T-helper 1 cell treated with Interleukin-12 subunit alpha and Interleukin-12 subunit beta and Interleukin-4 antibody, amounts not matched to agents 30 μg/mL and 1 μg/mL, for 36 hours (primary cell): Measurements from ENCODE around the gene CERK.

Experiments used
- H3K27ac Mint-ChIP-seq: one replicate; pipeline ENCODE4 v1.8.0; 2021; ENCODE audit warnings: mild to moderate bottlenecking, mixed read lengths
- H3K27me3 Mint-ChIP-seq: one replicate; pipeline ENCODE4 v1.8.0; 2021; ENCODE audit warnings: low read depth, mixed read lengths
- H3K36me3 Mint-ChIP-seq: one replicate; pipeline ENCODE4 v1.8.0; 2021; ENCODE audit warnings: low read depth, mixed read lengths
- H3K4me1 Mint-ChIP-seq: one replicate; pipeline ENCODE4 v1.8.0; 2021; ENCODE audit warnings: low read depth, mixed read lengths
- H3K4me3 Mint-ChIP-seq: one replicate; pipeline ENCODE4 v1.8.0; 2021; ENCODE audit warnings: mild to moderate bottlenecking, moderate library complexity, mixed read lengths
- H3K9me3 Mint-ChIP-seq: one replicate; pipeline ENCODE4 v1.8.0; 2021; ENCODE audit warnings: mixed read lengths

The CERK gene

DNA sequence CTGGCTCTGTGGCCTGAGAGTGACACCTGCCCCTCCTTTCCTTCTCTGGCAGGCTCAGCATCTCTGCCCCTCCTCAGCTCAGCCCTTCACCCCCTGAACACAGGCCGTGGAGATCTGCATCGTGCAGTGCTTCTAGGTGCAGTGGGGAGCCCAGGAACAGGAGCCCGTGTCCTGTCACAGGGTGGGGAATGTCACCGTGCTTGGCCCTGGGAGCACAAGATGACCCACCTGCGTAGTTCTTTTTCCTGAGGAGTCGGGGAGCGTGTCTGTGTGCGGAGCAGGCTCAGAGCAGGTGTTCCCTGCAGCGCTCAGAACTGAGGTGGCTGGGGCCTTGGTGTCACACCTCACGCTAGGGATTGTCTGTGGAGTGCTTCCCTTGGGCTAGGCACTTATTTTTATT is 35.0 kb upstream of the CERK start:
- Mint-ChIP-seq H3K27ac (peak overlapping the region; percentile 85), H3K9me3 (no peaks in the 10 kb centered on the region), H3K4me3 (peak overlapping the region; percentile 42), H3K27me3 (no peaks in the 10 kb centered on the region), H3K36me3 (peaks cover 9% of the 10 kb centered on the region), H3K4me1 (peaks cover 63% of the 10 kb centered on the region)

DNA sequence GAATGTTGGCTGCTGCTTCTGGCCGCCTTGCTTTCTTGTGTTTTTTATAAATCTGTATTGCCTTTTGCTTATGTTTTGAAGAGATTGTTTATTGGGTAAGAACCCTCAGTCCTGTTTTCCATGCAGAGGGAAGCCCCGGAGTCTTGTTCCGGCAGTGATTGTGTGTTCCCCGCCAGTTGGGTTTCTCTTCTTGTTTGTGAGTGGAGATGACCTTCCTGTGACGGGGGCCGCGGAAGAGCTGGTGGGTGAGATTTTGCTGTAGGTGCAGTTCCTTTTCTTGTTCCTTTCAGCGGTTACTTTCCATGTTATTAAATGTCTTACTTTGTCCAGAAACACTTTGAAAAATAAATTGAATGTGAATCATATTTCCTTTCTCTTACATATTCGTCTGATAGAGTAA is 32.7 kb upstream of the CERK start:
- Mint-ChIP-seq H3K36me3 (peaks cover 16% of the 10 kb centered on the region), H3K4me3 (no peak overlapping the region), H3K9me3 (no peaks in the 10 kb centered on the region), H3K27me3 (no peaks in the 10 kb centered on the region), H3K4me1 (peaks cover 53% of the 10 kb centered on the region), H3K27ac (peak overlapping the region; percentile 69)

DNA sequence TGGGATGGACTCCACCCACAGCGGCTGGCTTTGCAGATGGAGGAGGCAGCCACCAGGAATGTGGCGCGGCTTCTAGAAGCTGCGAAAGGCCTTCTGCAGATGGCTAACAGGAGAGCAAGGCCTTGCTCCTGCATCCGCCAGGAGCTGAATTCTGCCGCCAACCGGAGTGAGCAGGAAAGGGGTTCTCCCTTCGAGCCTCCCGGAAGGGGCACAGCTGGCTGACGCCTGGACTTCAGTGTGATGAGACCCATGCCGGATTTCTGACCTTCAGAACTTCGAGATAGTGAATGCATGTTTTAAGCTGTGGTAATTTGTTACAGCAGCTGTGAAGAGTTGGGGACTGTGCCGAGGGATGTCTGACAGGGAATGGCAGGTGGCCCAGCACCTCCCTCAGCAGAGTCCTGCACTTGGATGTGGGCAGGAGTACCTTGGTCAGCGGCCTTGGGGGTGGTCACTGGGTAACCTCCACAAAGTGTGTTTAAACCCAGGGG is 32.1 kb upstream of the CERK start:
- H3K9me3 Mint-ChIP-seq: no peaks in the 10 kb centered on the region
- no peaks in the 10 kb centered on the region for H3K27me3 Mint-ChIP-seq
- no peak overlapping the region for H3K27ac Mint-ChIP-seq
- peaks cover 48% of the 10 kb centered on the region for H3K4me1 Mint-ChIP-seq
- H3K36me3 Mint-ChIP-seq: peaks cover 16% of the 10 kb centered on the region
- H3K4me3 Mint-ChIP-seq: no peak overlapping the region

DNA sequence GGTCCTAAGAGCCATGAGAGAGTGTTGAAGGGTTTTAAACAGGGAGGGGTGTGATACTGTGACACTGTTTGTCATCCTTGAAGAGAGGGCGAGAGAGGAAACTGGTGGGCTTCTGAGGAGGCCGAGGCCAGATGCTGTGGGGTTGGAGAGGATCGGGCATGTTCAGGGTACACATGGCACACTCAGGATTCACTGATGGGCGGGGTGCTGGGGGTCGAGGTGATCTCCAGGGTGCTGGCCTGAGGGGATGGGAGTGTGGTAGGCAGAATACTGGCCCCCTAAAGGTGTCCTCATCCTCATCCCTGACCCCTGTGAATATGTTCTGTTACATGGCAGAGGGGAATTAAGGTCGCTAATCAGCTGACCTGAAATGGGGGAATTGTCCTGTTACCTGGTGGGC is 31.7 kb upstream of the CERK start:
- peaks cover 16% of the 10 kb centered on the region for H3K36me3 Mint-ChIP-seq
- H3K4me1 Mint-ChIP-seq: peaks cover 43% of the 10 kb centered on the region
- H3K27ac Mint-ChIP-seq: peak overlapping the region; percentile 55
- H3K9me3 Mint-ChIP-seq: no peaks in the 10 kb centered on the region
- no peaks in the 10 kb centered on the region for H3K27me3 Mint-ChIP-seq
- no peak overlapping the region for H3K4me3 Mint-ChIP-seq

GRCh38 chr22:46769191-46769675 is 31.2 kb upstream of the CERK start:
- H3K4me3 Mint-ChIP-seq: no peak overlapping the region
- H3K4me1 Mint-ChIP-seq: peaks cover 43% of the 10 kb centered on the region
- H3K27ac Mint-ChIP-seq: peak overlapping the region; percentile 55
- H3K27me3 Mint-ChIP-seq: no peaks in the 10 kb centered on the region
- no peaks in the 10 kb centered on the region for H3K9me3 Mint-ChIP-seq
- peaks cover 17% of the 10 kb centered on the region for H3K36me3 Mint-ChIP-seq

- no peaks in the 10 kb centered on the region for H3K9me3 Mint-ChIP-seq
- no peak overlapping the region for H3K4me3 Mint-ChIP-seq
- H3K36me3 Mint-ChIP-seq: peaks cover 21% of the 10 kb centered on the region
- H3K27me3 Mint-ChIP-seq: no peaks in the 10 kb centered on the region
- peaks cover 38% of the 10 kb centered on the region for H3K4me1 Mint-ChIP-seq
- H3K27ac Mint-ChIP-seq: peak overlapping the region; percentile 62
Observed at GRCh38 chr22:46767249-46767985, 29.4 kb upstream of the CERK start.

GRCh38 chr22:46766611-46767010 is 28.6 kb upstream of the CERK start:
- Mint-ChIP-seq H3K27me3 (no peaks in the 10 kb centered on the region), H3K4me1 (peaks cover 41% of the 10 kb centered on the region), H3K4me3 (no peak overlapping the region), H3K9me3 (no peaks in the 10 kb centered on the region), H3K36me3 (peaks cover 24% of the 10 kb centered on the region), H3K27ac (peak overlapping the region; percentile 62)

GRCh38 chr22:46764779-46765485 is 26.9 kb upstream of the CERK start:
- H3K9me3 Mint-ChIP-seq: no peaks in the 10 kb centered on the region
- peaks cover 20% of the 10 kb centered on the region for H3K36me3 Mint-ChIP-seq
- H3K27ac Mint-ChIP-seq: peak overlapping the region; percentile 33
- H3K4me3 Mint-ChIP-seq: peak overlapping the region; percentile 92
- no peaks in the 10 kb centered on the region for H3K27me3 Mint-ChIP-seq
- peaks cover 38% of the 10 kb centered on the region for H3K4me1 Mint-ChIP-seq

GRCh38 chr22:46764140-46764680 is 26.2 kb upstream of the CERK start:
- H3K4me1 Mint-ChIP-seq: peaks cover 35% of the 10 kb centered on the region
- no peaks in the 10 kb centered on the region for H3K27me3 Mint-ChIP-seq
- no peaks in the 10 kb centered on the region for H3K9me3 Mint-ChIP-seq
- peak overlapping the region; percentile 71 for H3K27ac Mint-ChIP-seq
- peaks cover 18% of the 10 kb centered on the region for H3K36me3 Mint-ChIP-seq
- peak overlapping the region; percentile 92 for H3K4me3 Mint-ChIP-seq

- H3K9me3 Mint-ChIP-seq: no peaks in the 10 kb centered on the region
- H3K27ac Mint-ChIP-seq: peak overlapping the region; percentile 92
- no peaks in the 10 kb centered on the region for H3K27me3 Mint-ChIP-seq
- H3K36me3 Mint-ChIP-seq: peaks cover 18% of the 10 kb centered on the region
- peaks cover 42% of the 10 kb centered on the region for H3K4me1 Mint-ChIP-seq
- peak overlapping the region; percentile 92 for H3K4me3 Mint-ChIP-seq
Observed at GRCh38 chr22:46763051-46763705, 25.1 kb upstream of the CERK start.

DNA sequence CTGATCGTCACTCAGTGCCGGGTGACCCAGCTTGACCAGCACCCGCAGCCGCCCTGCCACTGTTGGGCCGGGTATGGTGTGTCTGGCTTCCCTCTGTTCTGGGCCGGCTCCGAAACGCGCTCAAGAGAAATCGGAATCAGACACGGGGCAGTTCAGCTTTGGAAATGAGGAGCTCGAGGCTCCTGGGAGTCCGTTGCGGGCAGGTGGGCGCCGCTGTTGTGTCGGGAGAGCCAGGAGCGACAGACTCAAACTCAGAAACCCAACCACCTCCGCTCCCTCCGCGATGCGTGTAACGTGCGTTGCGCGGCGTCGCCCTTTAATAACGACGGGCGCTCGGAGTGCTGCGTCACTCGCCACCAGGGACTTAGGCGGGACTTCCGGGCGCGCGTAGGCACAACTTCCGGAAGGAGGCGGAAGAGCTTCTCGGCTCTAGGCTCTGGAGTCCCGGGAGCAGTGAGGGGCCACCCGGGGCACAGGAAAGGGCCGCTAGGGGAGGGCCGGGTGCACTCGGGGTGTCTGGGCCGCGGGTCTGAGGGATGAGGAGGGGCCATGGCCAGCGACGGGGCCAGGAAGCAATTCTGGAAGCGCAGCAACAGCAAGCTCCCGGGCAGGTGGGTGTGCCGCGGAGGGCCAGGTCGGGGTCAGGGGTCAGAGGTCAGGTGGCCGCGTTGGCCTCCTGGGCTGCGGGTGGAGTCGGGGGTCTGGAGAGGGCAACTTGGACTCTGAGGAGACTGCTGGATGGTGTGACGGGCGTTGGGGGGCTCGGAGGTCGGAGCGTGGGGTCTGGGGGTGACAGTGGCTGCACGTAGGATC is 24.4 kb upstream of the CERK start, which contains the start of gene TBC1D22A:
Gene TBC1D22A, plus strand, starts transcription at position 413 of the 813 bp plus-strand sequence. Its CDS starts 137 bp downstream, at position 550.
- peak within 1 kb of the TSS; percentile 92 for H3K27ac Mint-ChIP-seq
- peak within 1 kb of the TSS; percentile 92 for H3K4me3 Mint-ChIP-seq
- peaks cover 37% of the 10 kb centered on the region for H3K4me1 Mint-ChIP-seq
- H3K36me3 Mint-ChIP-seq: peaks cover 14% of the 10 kb centered on the region
- no peaks in the 10 kb centered on the region for H3K9me3 Mint-ChIP-seq
- H3K27me3 Mint-ChIP-seq: no peaks in the 10 kb centered on the region

DNA sequence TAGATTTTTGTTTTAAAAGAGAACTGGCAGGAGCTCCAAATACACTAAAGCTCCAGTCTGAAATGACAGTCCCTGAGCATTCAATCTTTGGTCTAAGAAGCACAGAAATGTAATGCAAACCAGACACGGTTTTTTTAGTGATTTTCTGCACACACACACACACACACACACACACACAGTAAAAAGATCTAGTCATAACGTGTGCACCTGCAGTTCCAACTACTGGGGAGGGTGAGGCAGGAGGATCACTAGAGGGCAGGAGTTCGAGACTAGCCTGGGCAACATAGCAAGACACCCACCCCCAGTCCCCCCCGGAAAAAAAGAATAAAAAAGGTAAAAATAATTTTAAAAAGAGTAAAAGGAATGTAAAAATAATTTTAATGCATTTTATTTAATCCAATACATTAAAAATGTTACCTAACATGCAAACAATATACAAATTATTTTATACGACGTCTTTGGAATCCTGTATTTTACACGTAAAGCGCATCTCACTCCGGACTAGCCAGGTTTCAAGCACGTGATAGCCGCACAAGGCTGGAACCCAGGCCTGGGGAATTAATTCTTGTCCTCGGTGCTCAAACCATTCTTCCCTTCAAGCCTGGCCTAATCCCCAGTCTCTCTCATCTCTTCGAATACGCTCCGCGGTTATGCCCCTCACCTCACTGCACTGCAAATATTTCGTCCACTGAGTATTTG is 23.6 kb upstream of the CERK start:
- Mint-ChIP-seq H3K36me3 (peaks cover 8% of the 10 kb centered on the region), H3K27ac (peak overlapping the region; percentile 92), H3K4me1 (peaks cover 30% of the 10 kb centered on the region), H3K9me3 (peaks cover 7% of the 10 kb centered on the region), H3K27me3 (no peaks in the 10 kb centered on the region), H3K4me3 (peak overlapping the region; percentile 92)

DNA sequence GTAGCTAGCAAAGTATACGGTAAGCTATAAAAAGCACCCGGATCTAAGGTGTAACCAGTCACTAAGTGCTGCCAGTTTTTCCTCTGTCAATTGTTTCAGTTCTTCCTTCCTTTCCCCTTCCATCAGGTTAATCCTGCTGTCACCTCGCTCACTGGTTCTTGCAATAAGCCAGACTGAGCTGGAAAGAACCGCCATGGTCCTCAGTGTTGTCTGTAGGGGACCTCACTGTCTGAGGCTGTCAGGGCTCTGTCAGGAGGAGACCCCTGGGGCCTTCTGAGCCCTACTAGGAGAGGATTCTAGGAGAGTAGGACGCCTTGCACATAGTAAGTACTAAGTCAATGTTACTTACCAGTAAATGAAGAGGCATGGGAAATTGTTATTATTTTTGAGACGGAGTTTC is 23.0 kb upstream of the CERK start:
- H3K27me3 Mint-ChIP-seq: no peaks in the 10 kb centered on the region
- H3K27ac Mint-ChIP-seq: peak overlapping the region; percentile 10
- H3K9me3 Mint-ChIP-seq: peaks cover 13% of the 10 kb centered on the region
- H3K4me1 Mint-ChIP-seq: peaks cover 32% of the 10 kb centered on the region
- peaks cover 13% of the 10 kb centered on the region for H3K36me3 Mint-ChIP-seq
- peak overlapping the region; percentile 86 for H3K4me3 Mint-ChIP-seq
